HepG2 (cell line): ENCODE results near the gene ABCA2. TPM values are rescaled to one million over a fixed set of nuclear protein-coding genes. Genes with fewer than 3 reads are reported as not detected.

Source experiments
- ATF7-NPFF ChIP-seq: sonication (generic); formaldehyde crosslinking; IDR thresholded peaks from 2 replicates; pipeline ENCODE4 v1.8.1; 2023; ENCODE audit warnings: mild to moderate bottlenecking, low read depth, missing genetic modification reagents, moderate library complexity
- CREM ChIP-seq, 2 experiments: sonication (generic) in 1 of 2; formaldehyde crosslinking in 1 of 2; IDR thresholded peaks; 2 replicates each; pipeline versions ENCODE4 v1.4.0 to v1.6.1; 2016 to 2020; ENCODE audit warnings: antibody characterized with exemption in 1 of 2, mild to moderate bottlenecking in 1 of 2, missing genetic modification reagents in 1 of 2
- ELF1 ChIP-seq: sonication (generic); formaldehyde crosslinking; IDR thresholded peaks from 2 replicates; pipeline ENCODE4 v1.4.0; 2020; ENCODE audit warnings: missing genetic modification reagents
- HDAC2 ChIP-seq: sonication (generic); formaldehyde crosslinking; IDR thresholded peaks from 2 replicates; pipeline ENCODE4 v1.4.0; 2020; ENCODE audit warnings: missing genetic modification reagents
- KAT8 ChIP-seq: IDR thresholded peaks from 2 replicates; pipeline ENCODE4 v1.6.1; 2016; ENCODE audit warnings: missing genetic modification reagents, missing compliant biosample characterization
- LRRFIP1 ChIP-seq: sonication (generic); formaldehyde crosslinking; conservative IDR thresholded peaks from 2 replicates; pipeline ENCODE4 v1.4.0; 2020; ENCODE audit warnings: missing genetic modification reagents
- MED8 ChIP-seq: sonication (generic); formaldehyde crosslinking; IDR thresholded peaks from 2 replicates; pipeline ENCODE4 v1.8.1; 2023; ENCODE audit warnings: mild to moderate bottlenecking, missing genetic modification reagents; ENCODE audit not compliant: insufficient replicate concordance
- MTF2 ChIP-seq: sonication (generic); formaldehyde crosslinking; IDR thresholded peaks from 2 replicates; pipeline ENCODE4 v1.5.0; 2020; ENCODE audit warnings: missing genetic modification reagents, borderline replicate concordance
- NFE2 ChIP-seq: sonication (generic); formaldehyde crosslinking; IDR thresholded peaks from 2 replicates; pipeline ENCODE4 v1.4.0; 2020; ENCODE audit warnings: missing genetic modification reagents
- RFXANK ChIP-seq: IDR thresholded peaks from 2 replicates; pipeline ENCODE4 v1.6.1; 2016
- RFXAP ChIP-seq: sonication (generic); formaldehyde crosslinking; IDR thresholded peaks from 2 replicates; pipeline ENCODE4 v1.4.0; 2020; ENCODE audit warnings: missing genetic modification reagents, borderline replicate concordance
- SMAD3 ChIP-seq: sonication (generic); formaldehyde crosslinking; IDR thresholded peaks from 2 replicates; pipeline ENCODE4 v1.4.0; 2020; ENCODE audit warnings: missing genetic modification reagents
- YEATS2 ChIP-seq: sonication (generic); formaldehyde crosslinking; IDR thresholded peaks from 2 replicates; pipeline ENCODE4 v1.4.0; 2020; ENCODE audit warnings: missing genetic modification reagents, borderline replicate concordance
- ZBTB1 ChIP-seq: sonication (generic); formaldehyde crosslinking; IDR thresholded peaks from 2 replicates; pipeline ENCODE4 v1.4.0; 2020; ENCODE audit warnings: missing genetic modification reagents, borderline replicate concordance
- ZFP91 ChIP-seq: sonication (generic); formaldehyde crosslinking; IDR thresholded peaks from 2 replicates; pipeline ENCODE4 v1.9.0; 2022; ENCODE audit warnings: missing genetic modification reagents, mild to moderate bottlenecking, borderline replicate concordance
- ZNF142 ChIP-seq: sonication (generic); formaldehyde crosslinking; IDR thresholded peaks from 2 replicates; pipeline ENCODE4 v1.4.0; 2020; ENCODE audit warnings: missing genetic modification reagents
- ZNF329 ChIP-seq: sonication (generic); formaldehyde crosslinking; IDR thresholded peaks from 2 replicates; pipeline ENCODE4 v1.9.0; 2021; ENCODE audit warnings: low read depth, mild to moderate bottlenecking, missing genetic modification reagents
- ZNF335 ChIP-seq: sonication (generic); formaldehyde crosslinking; IDR thresholded peaks from 2 replicates; pipeline ENCODE4 v1.4.0; 2020; ENCODE audit warnings: missing genetic modification reagents
- ZNF432 ChIP-seq: sonication (generic); formaldehyde crosslinking; IDR thresholded peaks from 2 replicates; pipeline ENCODE4 v1.5.0; 2020; ENCODE audit warnings: missing genetic modification reagents, mild to moderate bottlenecking, borderline replicate concordance
- ZNF75D ChIP-seq: sonication (generic); formaldehyde crosslinking; IDR thresholded peaks from 2 replicates; pipeline ENCODE4 v1.8.1; 2023; ENCODE audit warnings: missing genetic modification reagents, mild to moderate bottlenecking, borderline replicate concordance
- polyA plus RNA-seq, 8 experiments: library from polyadenylated mRNA; depleted of rRNA in 3 of 8; stranded (reverse) in 7 of 8; unstranded in 1 of 8; fragments of >200 nt; fragmentation: Illumina TruSeq in 4 of 8; extraction: Trizol in 4 of 8; gene quantifications; 2 replicates each; pipeline versions ENCODE4 v1.2.1 to v1.2.3, GENCODE V29; 2011 to 2016; ENCODE audit warnings: low read depth in 4 of 8, missing spikeins in 1 of 8, mixed read lengths in 1 of 8; ENCODE audit not compliant: insufficient read depth in 1 of 8
- total RNA-seq, 5 experiments: library from RNA; depleted of rRNA; stranded (reverse); fragments of >200 nt; fragmentation: Illumina TruSeq; extraction: Trizol; gene quantifications; 2 replicates each; pipeline ENCODE4 v1.2.3, GENCODE V29; 2016; ENCODE audit warnings: low read depth in 1 of 5

The ABCA2 gene
- total and polyA plus RNA-seq, 2 of the 13 experiments (the other 11 are each of a cell fraction or from before 2014, with no cell fraction given): 2.9 to 19.2 TPM

GRCh38 chr9:137064027-137064879 lies 36.2 kb upstream of the ABCA2 start (continued):
- TF ChIP-seq ZNF142 (CRISPR knock-in tag): no peak
- no peak for TF ChIP-seq ZNF432 (CRISPR knock-in tag)
- no peak for TF ChIP-seq MTF2
- TF ChIP-seq ZNF75D (CRISPR knock-in tag): no peak
- TF ChIP-seq ZNF335 (CRISPR knock-in tag): no peak
- TF ChIP-seq NFE2: no peak
- TF ChIP-seq ELF1 (CRISPR knock-in tag): peak; percentile 23; the same call in 1 of the 2 replicates
- 0 out of 2 replicates have a peak, but pooled peaks have one; percentile 43 for TF ChIP-seq YEATS2 (CRISPR knock-in tag)
- no peak for TF ChIP-seq SMAD3
- no peak for TF ChIP-seq KAT8 (CRISPR knock-in tag)
- TF ChIP-seq ZNF329 (CRISPR knock-in tag): no peak
- TF ChIP-seq RFXAP: no peak
- TF ChIP-seq HDAC2: peak; percentile 22; the same call in 1 of the 2 replicates
- TF ChIP-seq CREM (IDR thresholded peaks at IDR 0.05): no peak
- TF ChIP-seq CREM (CRISPR knock-in tag; IDR thresholded peaks at IDR 0.05): no peak
- TF ChIP-seq MED8 (CRISPR knock-in tag): no peak
- peak; percentile 72; the same call in 1 of the 2 replicates for TF ChIP-seq ZFP91 (CRISPR knock-in tag)
- TF ChIP-seq LRRFIP1 (CRISPR knock-in tag): no peak
- no peak for TF ChIP-seq ZBTB1 (CRISPR knock-in tag)
- TF ChIP-seq ATF7-NPFF: no peak
- no peak for TF ChIP-seq RFXANK (CRISPR knock-in tag)
